ENCODE measurements around the gene MARCHF4. TPM values are rescaled to one million over a fixed set of nuclear protein-coding genes. Genes with fewer than 3 reads are reported as not detected.

MARCHF4 gene
- total RNA-seq, 1 donor, result 10.8 TPM

GRCh38 chr2:216414772-216415319, 42.6 kb upstream of the MARCHF4 start:
- no peak for TF ChIP-seq CTCF (IDR thresholded peaks at IDR 0.05; ENCODE audit: insufficient read depth, low read depth, low read length)
- no peak for DNase-seq (ENCODE audit: low read depth)
- H3K4me3 ChIP-seq (ENCODE audit: low read depth, low read length), result no peak overlapping the region

GRCh38 chr2:216413882-216414281, 41.6 kb upstream of the MARCHF4 start:
- DNase-seq (ENCODE audit: low read depth), result no peak
- no peak overlapping the region for H3K4me3 ChIP-seq (ENCODE audit: low read depth, low read length)
- TF ChIP-seq CTCF (IDR thresholded peaks at IDR 0.05; ENCODE audit: insufficient read depth, low read depth, low read length), result no peak

- TF ChIP-seq CTCF (IDR thresholded peaks at IDR 0.05; ENCODE audit: insufficient read depth, low read depth, low read length), result no peak
- DNase-seq (ENCODE audit: low read depth), result peak; percentile 99
- H3K4me3 ChIP-seq (ENCODE audit: low read depth, low read length), result peak within 1 kb of the TSS; percentile 88
Observed at GRCh38 chr2:216412022-216412999, 40.0 kb upstream of the MARCHF4 start, which contains the start of gene SMARCAL1. Gene SMARCAL1, plus strand, starts transcription at chr2:216412484. Its CDS starts 2,221 bp downstream, at chr2:216414705.

GRCh38 chr2:216410550-216410949, 38.3 kb upstream of the MARCHF4 start:
- no peak for DNase-seq (ENCODE audit: low read depth)
- TF ChIP-seq CTCF (IDR thresholded peaks at IDR 0.05; ENCODE audit: insufficient read depth, low read depth, low read length), result no peak
- no peak overlapping the region for H3K4me3 ChIP-seq (ENCODE audit: low read depth, low read length)

- no peak for DNase-seq (ENCODE audit: low read depth)
- no peak overlapping the region for H3K4me3 ChIP-seq (ENCODE audit: low read depth, low read length)
- no peak for TF ChIP-seq CTCF (IDR thresholded peaks at IDR 0.05; ENCODE audit: insufficient read depth, low read depth, low read length)
Observed at GRCh38 chr2:216408426-216409290, 36.4 kb upstream of the MARCHF4 start.

GRCh38 chr2:216406826-216407225, 34.5 kb upstream of the MARCHF4 start:
- no peak for DNase-seq (ENCODE audit: low read depth)
- no peak overlapping the region for H3K4me3 ChIP-seq (ENCODE audit: low read depth, low read length)
- TF ChIP-seq CTCF (IDR thresholded peaks at IDR 0.05; ENCODE audit: insufficient read depth, low read depth, low read length), result no peak
